NCI-H1105 (cell line): ENCODE data around the gene EWSR1.

ENCODE experiments used
- DNase-seq: peaks from one replicate; lab custom pipeline; 2025; lab: John Stamatoyannopoulos, UW

EWSR1 gene

GRCh38 chr22:29269230-29269604, 1.1 kb downstream of the EWSR1 start:
- DNase-seq = no peak

- DNase-seq = no peak
These were observed 1.8 kb downstream of the EWSR1 start for GRCh38 chr22:29269731-29270474.

GRCh38 chr22:29270475-29271271, 2.6 kb downstream of the EWSR1 start:
- DNase-seq = no peak

GRCh38 chr22:29272624-29273023, 4.6 kb downstream of the EWSR1 start:
- DNase-seq = no peak

- DNase-seq = no peak
These were observed 7.1 kb downstream of the EWSR1 start for GRCh38 chr22:29275167-29275566.

GRCh38 chr22:29275819-29276565, 7.9 kb downstream of the EWSR1 start:
- DNase-seq = no peak

GRCh38 chr22:29277927-29278326, 9.9 kb downstream of the EWSR1 start:
- DNase-seq = no peak

GRCh38 chr22:29284196-29284595, 16.1 kb downstream of the EWSR1 start:
- no peak for DNase-seq

GRCh38 chr22:29288837-29289236, 20.8 kb downstream of the EWSR1 start:
- no peak for DNase-seq

- DNase-seq = no peak
These were observed 22.0 kb downstream of the EWSR1 start for GRCh38 chr22:29290061-29290460.

GRCh38 chr22:29291215-29291614, 23.1 kb downstream of the EWSR1 start:
- no peak for DNase-seq

- DNase-seq = no peak
These were observed 24.3 kb downstream of the EWSR1 start for GRCh38 chr22:29292379-29292778.

GRCh38 chr22:29298641-29299040, 30.6 kb downstream of the EWSR1 start:
- no peak for DNase-seq

GRCh38 chr22:29299136-29299900, 31.2 kb downstream of the EWSR1 start:
- DNase-seq = no peak

GRCh38 chr22:29300467-29300806, 32.4 kb downstream of the EWSR1 start:
- no peak for DNase-seq

- DNase-seq = no peak
These were observed 32.9 kb downstream of the EWSR1 start for GRCh38 chr22:29300807-29301601.

GRCh38 chr22:29301716-29302401, 33.8 kb downstream of the EWSR1 start:
- no peak for DNase-seq

GRCh38 chr22:29302402-29302680, 34.3 kb downstream of the EWSR1 start:
- DNase-seq = no peak

GRCh38 chr22:29302681-29303465, 34.8 kb downstream of the EWSR1 start:
- no peak for DNase-seq

- DNase-seq = no peak
These were observed 37.7 kb downstream of the EWSR1 start for GRCh38 chr22:29305836-29306174.
